ENCODE data around the gene SPRN. TPM values are rescaled to one million over a fixed set of nuclear protein-coding genes. Genes with fewer than 3 reads are reported as not detected.
"Not testable (repeated sequence)": the region's sequence is repeated elsewhere in the genome, so short reads cannot be mapped to it uniquely, and the experiment has no call there.

The SPRN gene
- total and polyA plus RNA-seq, 12 donors: 0.10 to 1.8 (median 0.60) TPM; not detected in 3

- intact Hi-C loops (cut with DNase I): no loop called here
- Histone ChIP-seq H3K27ac (no peak overlapping the region), H3K9me3 (replicated peaks in 1 of 3) (no peaks in the 10 kb centered on the region), H3K4me3 (no peak overlapping the region), H3K4me1 (replicated peaks in 1 of 2) (peaks cover 0 to 3% of the 10 kb centered on the region in 2 donors), H3K27me3 (no peaks in the 10 kb centered on the region), H3K36me3 (replicated peaks in 1 of 2) (peaks cover 0 to 20% of the 10 kb centered on the region in 2 donors)
- WGBS, 4 donors: 86 to 96% (median 94%) methylated on average over 10 to 34 of the region's 34 CpGs
- TF ChIP-seq CTCF (IDR thresholded peaks at IDR 0.05) (no peak), POLR2A (IDR thresholded peaks at IDR 0.05) (no peak)
- peak in 1 of 7 donors; percentile 46 for DNase-seq
Observed at GRCh38 chr10:133419211-133419950, 5.0 kb downstream of the SPRN start.

- no peak overlapping the region for H3K27ac ChIP-seq
- H3K4me3 ChIP-seq: no peak overlapping the region
- 93 to 97% (median 96%) methylated on average over 6 to 14 of the region's 14 CpGs for WGBS, 4 donors
- DNase-seq: no peak
- H3K27me3 ChIP-seq: no peaks in the 10 kb centered on the region
- intact Hi-C loops (cut with DNase I): no loop called here
- H3K9me3 ChIP-seq (replicated peaks in 1 of 3): no peaks in the 10 kb centered on the region
- H3K36me3 ChIP-seq (replicated peaks in 1 of 2): peaks cover 0 to 23% of the 10 kb centered on the region in 2 donors
- peaks cover 0 to 3% of the 10 kb centered on the region in 2 donors for H3K4me1 ChIP-seq (replicated peaks in 1 of 2)
- no peak for TF ChIP-seq CTCF (IDR thresholded peaks at IDR 0.05)
- no peak for TF ChIP-seq POLR2A (IDR thresholded peaks at IDR 0.05)
Observed at GRCh38 chr10:133418289-133418993, 6.0 kb downstream of the SPRN start.

- WGBS, 4 donors: 93 to 98% (median 95%) methylated on average over 22 to 25 of the region's 25 CpGs
- intact Hi-C loops (cut with DNase I): no loop called here
- Histone ChIP-seq H3K4me1 (replicated peaks in 1 of 2) (no peaks in the 10 kb centered on the region), H3K36me3 (replicated peaks in 1 of 2) (peaks cover 0 to 27% of the 10 kb centered on the region in 2 donors), H3K9me3 (replicated peaks in 1 of 3) (peaks cover 0 to 15% (median 13%) of the 10 kb centered on the region in 3 donors), H3K4me3 (no peak overlapping the region), H3K27ac (no peak overlapping the region), H3K27me3 (no peaks in the 10 kb centered on the region)
- TF ChIP-seq CTCF (IDR thresholded peaks at IDR 0.05) (no peak), POLR2A (IDR thresholded peaks at IDR 0.05) (no peak)
- no peak for DNase-seq
Observed at GRCh38 chr10:133415752-133416151, 8.7 kb downstream of the SPRN start.

- H3K4me3 ChIP-seq; DNase-seq; H3K4me1 ChIP-seq (replicated peaks in 1 of 2); H3K27ac ChIP-seq; intact Hi-C loops (cut with DNase I); H3K27me3 ChIP-seq: not testable (repeated sequence)
- H3K9me3 ChIP-seq (replicated peaks in 1 of 3): peaks cover 0 to 15% (median 13%) of the 10 kb centered on the region in 3 donors
- peaks cover 0 to 21% of the 10 kb centered on the region in 2 donors for H3K36me3 ChIP-seq (replicated peaks in 1 of 2)
- WGBS, 4 donors: 96 to 99% (median 97%) methylated on average over 13 to 20 of the region's 23 CpGs
Observed at GRCh38 chr10:133414401-133414800, 10.0 kb downstream of the SPRN start.
